NCI-H69 (cell line): ENCODE data around the gene LCE6A.

ENCODE experiments used
- DNase-seq: peaks from one replicate; lab custom pipeline; 2025; lab: John Stamatoyannopoulos, UW

Gene LCE6A

DNA sequence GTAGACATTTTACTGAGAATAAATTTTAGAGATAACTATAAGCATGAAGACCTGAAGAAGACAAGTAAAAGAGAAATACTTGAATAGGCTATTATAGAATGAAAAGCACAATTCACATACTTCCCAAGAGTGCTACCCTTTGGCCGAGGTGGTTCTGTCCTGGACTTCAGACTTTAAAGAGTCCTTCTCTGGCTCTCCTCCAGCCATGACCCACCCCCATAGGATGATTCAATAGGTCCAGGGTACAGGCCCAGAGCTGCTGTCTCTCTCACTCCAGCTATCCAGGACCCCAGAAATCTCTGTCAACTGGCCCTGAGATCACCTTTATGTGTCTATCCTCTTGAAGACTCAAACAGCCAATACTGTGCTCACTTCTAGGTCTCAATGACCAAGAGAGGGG lies 34.2 kb downstream of the LCE6A start:
- DNase-seq: no peak

DNA sequence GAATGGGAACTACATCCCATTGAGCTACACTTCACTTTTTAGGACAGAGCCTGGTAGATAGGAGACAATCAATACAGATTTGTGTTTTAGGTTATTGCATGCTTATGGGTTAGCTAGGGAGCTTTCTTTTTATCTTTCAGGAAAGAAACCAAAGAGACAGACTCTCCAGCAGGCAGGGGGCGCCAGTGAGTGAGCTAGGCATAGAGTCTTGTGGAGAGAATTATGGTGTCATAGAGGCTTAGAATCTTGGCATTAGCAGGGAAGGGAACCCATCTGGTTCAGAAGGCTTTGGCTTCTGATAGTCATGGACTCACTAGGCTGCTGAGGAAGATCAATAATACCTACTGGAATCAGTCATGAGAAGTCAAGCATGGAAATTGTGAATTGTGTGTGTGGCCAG lies 35.4 kb downstream of the LCE6A start, which contains the start of gene SMCP:
SMCP (plus strand) TSS at position 281 of the 400 bp plus-strand sequence. CDS start 6,101 bp downstream, outside the sequence.
- DNase-seq: peak; percentile 25

DNA sequence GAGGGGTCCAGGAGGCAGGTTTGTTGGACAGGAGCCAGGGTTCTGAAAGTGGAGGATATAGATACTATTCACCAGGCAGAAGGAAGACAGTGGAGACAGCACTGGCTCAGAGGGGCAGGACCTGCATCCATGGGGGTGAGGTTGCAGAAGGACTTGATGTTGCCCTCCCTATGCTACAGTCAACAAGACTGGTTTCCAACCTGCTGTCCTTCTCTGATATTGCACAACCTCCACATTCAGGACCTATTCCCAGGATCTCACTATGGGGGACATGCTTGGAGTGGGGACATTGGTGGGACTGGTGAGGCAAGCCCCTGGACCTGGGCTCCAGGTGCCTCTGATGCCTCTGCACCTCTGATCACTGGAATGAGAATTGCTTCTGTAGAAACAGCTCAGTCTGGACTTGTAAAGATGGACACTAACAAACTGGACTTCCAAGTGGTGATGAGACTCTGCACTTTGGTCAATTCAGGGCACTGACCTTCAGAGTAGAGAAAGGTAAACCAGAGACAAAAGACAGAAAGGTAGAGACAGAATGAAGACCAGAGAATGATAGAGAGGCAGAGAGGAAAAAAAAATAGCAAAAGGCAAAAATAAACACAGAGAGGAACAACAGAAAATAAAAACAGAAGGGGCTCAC lies 37.0 kb downstream of the LCE6A start:
- DNase-seq: no peak

DNA sequence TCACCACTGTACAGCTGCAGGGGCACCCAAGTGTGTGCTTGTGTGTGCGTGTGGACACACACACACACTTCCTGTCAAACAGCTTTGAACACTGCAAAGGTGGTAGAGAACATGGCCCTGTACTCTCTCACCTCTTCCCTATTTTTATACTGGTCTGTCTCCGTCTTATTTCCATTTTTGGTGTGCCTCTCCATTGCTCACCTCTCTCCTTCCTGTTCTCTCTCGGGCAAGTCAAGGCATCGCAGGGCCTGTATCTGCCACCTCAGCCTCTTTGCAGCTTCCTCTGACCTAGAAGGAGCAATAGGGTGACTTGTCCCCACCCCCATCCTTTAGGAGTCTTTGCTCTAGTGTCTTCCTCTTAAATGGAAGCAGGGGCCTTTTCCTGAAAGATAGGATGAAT lies 37.7 kb downstream of the LCE6A start:
- no peak for DNase-seq

DNA sequence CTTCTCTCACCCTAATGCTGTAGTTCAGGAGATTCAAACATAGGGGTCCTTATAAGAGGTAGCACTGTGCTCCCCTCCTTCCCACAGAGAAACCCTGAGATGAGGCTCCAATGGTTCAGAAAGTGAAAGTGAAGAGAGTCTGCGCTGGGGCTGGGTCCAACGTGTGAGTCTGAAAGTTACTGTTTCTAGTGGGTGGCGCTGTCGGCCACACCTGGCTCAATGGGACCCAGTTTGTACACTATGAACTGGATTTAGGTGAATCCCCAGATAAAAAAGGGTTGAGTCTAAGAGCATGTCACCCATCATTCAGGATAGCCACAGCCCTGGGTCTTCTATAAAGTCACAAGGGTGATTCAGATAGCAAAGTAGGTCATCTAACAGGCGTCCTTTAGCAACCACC lies 38.3 kb downstream of the LCE6A start:
- no peak for DNase-seq

DNA sequence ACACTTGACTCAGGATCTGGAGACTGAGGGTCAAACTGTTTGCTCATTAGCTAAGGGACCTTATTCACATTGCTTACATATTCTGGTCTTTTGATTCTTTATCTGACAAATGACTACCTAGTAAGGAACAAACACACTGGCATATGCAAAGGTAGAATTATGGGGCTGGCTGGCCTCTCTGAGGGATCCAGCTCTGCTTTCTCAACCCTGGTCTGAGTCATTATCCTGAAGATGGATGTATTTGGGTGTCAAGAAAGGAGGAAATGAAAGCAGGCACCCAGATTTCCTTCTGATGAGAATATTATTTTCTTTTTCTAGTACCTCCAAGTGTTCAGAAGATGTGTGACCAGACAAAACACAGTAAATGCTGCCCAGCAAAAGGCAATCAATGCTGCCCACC lies 41.4 kb downstream of the LCE6A start:
- DNase-seq: no peak

DNA sequence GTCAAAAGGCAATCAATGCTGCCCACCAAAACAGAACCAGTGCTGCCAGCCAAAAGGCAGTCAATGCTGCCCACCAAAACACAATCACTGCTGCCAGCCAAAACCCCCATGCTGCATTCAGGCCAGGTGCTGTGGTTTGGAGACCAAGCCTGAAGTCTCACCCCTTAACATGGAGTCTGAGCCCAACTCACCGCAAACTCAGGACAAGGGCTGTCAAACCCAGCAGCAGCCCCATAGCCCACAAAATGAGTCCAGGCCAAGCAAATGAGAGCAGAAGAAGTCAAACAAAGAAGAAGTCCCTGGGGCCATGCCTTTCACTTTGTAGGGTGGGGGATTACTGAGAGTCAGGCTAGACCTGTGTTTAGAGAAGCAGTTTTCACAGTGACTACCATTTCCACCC lies 41.9 kb downstream of the LCE6A start:
- DNase-seq: no peak

DNA sequence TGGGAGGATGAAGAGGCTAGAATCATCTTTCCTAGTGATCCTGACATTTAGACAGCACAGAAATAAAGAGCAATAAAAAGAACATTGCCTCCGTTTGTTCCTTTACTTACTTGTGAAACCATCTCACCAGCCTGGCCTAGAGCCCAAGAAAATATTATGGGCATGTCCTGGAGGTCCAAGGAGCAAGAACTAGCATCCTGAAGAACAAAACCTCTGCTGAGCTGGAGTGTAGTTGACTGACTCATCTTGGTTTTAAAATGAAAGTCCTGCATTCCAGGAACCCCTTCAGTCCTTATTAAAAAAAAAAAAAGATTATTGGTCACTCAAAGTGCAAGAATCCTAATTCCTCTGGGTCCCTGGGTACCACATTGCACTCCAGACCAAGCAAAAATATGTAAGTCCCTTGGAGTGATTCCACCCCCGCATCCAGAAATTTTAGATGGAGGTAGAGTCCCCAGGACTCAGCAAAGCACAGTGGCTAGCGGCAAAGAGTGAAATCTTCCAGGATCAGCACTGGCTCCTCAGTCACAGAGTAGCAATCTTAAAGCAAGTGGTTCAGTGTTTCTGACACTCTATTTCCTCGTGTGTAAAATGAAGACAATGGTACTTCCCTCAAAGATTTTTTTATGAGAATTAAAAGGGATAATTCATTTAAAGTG lies 42.4 kb downstream of the LCE6A start:
- DNase-seq: no peak

DNA sequence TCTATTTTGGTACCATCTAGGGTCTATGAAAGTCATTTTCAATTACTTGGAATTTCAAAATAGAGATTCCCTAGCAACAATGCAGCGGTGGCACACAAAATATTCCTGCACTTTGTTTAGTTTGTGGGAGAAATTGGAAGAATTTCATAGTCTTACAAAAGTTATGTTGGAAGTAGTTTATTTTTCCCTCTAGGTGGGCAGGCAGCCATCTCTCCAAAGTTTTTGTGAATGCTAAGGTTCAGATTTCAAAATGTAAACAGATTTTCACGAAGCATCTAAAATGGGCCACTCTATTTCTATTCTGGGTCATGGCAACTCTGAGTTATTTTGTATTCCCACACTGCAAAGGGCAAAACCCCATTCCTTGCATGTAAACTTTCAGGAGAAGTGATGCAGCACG lies 43.4 kb downstream of the LCE6A start:
- DNase-seq: no peak

DNA sequence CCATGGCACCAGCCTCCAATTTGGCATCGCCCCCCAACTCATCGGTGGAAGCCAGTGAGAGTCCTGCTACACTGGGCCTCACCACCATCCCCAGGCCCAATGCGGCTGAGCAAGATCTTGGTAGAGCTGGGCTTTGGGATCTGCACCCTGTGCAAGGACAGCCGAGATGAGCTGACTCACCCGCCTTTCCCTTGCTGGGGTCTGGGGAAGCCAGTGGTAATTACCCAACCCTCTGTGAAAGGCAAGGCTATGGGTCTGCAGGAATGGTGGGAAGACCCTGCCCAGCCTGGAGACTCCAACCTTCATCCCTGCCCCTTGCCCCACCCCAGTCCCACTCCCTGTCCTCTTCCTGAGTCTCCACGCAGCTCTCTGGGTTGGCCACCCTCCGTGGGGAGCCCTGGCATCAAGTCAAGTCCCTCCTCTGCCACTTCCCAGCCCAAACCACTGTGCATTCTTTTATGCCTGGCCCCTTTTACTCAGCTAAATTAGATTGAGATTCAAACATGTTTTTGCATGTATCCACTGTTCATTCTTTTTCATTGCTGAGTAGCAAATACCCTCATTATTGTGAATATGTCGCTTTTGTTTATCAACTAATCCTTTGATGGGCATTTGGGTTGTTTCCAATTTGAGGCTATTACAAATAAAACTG lies 44.2 kb downstream of the LCE6A start:
- no peak for DNase-seq

DNA sequence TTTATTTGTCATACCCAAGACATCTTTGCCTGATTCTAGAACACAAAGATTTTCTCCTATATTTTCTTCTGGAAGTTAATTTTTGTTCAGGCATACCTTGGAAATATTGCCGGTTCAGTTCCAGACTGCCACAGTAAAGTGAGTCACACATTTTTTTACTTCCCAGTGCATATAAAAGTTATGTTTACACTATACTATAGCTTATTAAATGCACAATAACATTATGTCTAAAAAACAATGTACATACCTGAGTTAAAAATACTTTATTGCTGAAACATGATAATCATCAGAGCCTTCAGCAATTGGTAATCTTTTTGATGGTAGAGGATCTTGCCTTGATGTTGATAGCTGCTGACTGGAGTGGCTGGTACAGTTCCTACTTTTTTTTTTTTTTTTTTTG lies 45.5 kb downstream of the LCE6A start:
- DNase-seq: no peak
